OCI-LY3 (cell line): ENCODE measurements around the gene ARVCF.

Source experiments
- H2AFZ ChIP-seq: fragments of 200-600, 300-600 bp; shearing (Covaris generic); 2 replicates; pipeline ENCODE4 v1.6.0; 2014; ENCODE audit warnings: antibody characterized with exemption, low read depth, low read length
- H3K27ac ChIP-seq: fragments of 200-600, 300-600 bp; sonication (generic); 2 replicates; pipeline ENCODE4 v1.5.1; 2014; ENCODE audit warnings: mild to moderate bottlenecking, low read length, moderate library complexity, mixed read lengths
- H3K27me3 ChIP-seq: fragments of 200-600, 300-600 bp; sonication (generic); 2 replicates; pipeline ENCODE4 v1.6.1; 2014; ENCODE audit warnings: low read depth, low read length, mixed read lengths
- H3K36me3 ChIP-seq: fragments of 200-600, 300-600 bp; sonication (generic); replicated peaks from 2 replicates; pipeline ENCODE3; 2014; ENCODE audit warnings: low read depth, low read length, mixed read lengths
- H3K4me1 ChIP-seq: fragments of 300-600, 200-600 bp; sonication (generic); 2 replicates; pipeline ENCODE4 v1.6.1; 2014; ENCODE audit warnings: low read length, mixed read lengths
- H3K4me2 ChIP-seq: fragments of 200-600, 300-600 bp; sonication (generic); 2 replicates; pipeline ENCODE4 v1.6.1; 2014; ENCODE audit warnings: low read length, mixed read lengths
- H3K4me3 ChIP-seq: fragments of 300-600, 200-600 bp; sonication (generic); 2 replicates; pipeline ENCODE4 v1.5.1; 2014; ENCODE audit warnings: antibody characterized with exemption, mild to moderate bottlenecking, low read length, moderate library complexity
- H3K79me2 ChIP-seq: fragments of 300-600, 200-600 bp; shearing (Covaris generic); 2 replicates; pipeline ENCODE4 v1.6.1; 2014; ENCODE audit warnings: mild to moderate bottlenecking, low read length, mixed read lengths
- H3K9ac ChIP-seq: fragments of 300-600, 200-600 bp; shearing (Covaris generic); 2 replicates; pipeline ENCODE4 v1.6.0; 2014; ENCODE audit warnings: mild to moderate bottlenecking, low read length, moderate library complexity
- H3K9me3 ChIP-seq: fragments of 200-600, 300-600 bp; shearing (Covaris generic); 2 replicates; pipeline ENCODE4 v1.6.1; 2014; ENCODE audit warnings: low read length, mixed read lengths; ENCODE audit not compliant: insufficient read depth
- H4K20me1 ChIP-seq: fragments of 200-600, 300-600 bp; sonication (generic); 2 replicates; pipeline ENCODE4 v1.6.1; 2016; ENCODE audit warnings: low read length, mixed read lengths; ENCODE audit not compliant: insufficient read depth
- CTCF ChIP-seq: fragments of 200-600, 300-600 bp; sonication (generic); IDR thresholded peaks from 2 replicates; pipeline ENCODE4 v1.5.1; 2014; ENCODE audit warnings: antibody characterized with exemption, low read length, low read depth
- EZH2phosphoT487 ChIP-seq: fragments of 200-600 bp; shearing (Covaris generic); IDR thresholded peaks from 2 replicates; pipeline ENCODE4 v1.6.1; 2018; ENCODE audit warnings: antibody characterized with exemption, mixed run types, low read depth

Gene ARVCF

GRCh38 chr22:20024650-20025397 is 8.2 kb upstream of the ARVCF start:
- H2AFZ ChIP-seq: no peak overlapping the region
- no peak overlapping the region for H3K9ac ChIP-seq
- H3K4me3 ChIP-seq: no peak overlapping the region
- H3K4me1 ChIP-seq: peaks cover 23% of the 10 kb centered on the region
- H3K9me3 ChIP-seq: no peaks in the 10 kb centered on the region
- H3K27ac ChIP-seq: no peak overlapping the region
- no peaks in the 10 kb centered on the region for H3K36me3 ChIP-seq
- H4K20me1 ChIP-seq: no peaks in the 10 kb centered on the region
- no peak overlapping the region for H3K4me2 ChIP-seq
- H3K27me3 ChIP-seq: no peaks in the 10 kb centered on the region
- H3K79me2 ChIP-seq: peaks cover 15% of the 10 kb centered on the region
- TF ChIP-seq EZH2phosphoT487: no peak
- TF ChIP-seq CTCF: no peak

GRCh38 chr22:20024225-20024624 is 7.6 kb upstream of the ARVCF start:
- H3K27ac ChIP-seq: no peak overlapping the region
- no peak overlapping the region for H3K4me2 ChIP-seq
- H3K36me3 ChIP-seq: no peaks in the 10 kb centered on the region
- H3K79me2 ChIP-seq: peaks cover 15% of the 10 kb centered on the region
- peaks cover 23% of the 10 kb centered on the region for H3K4me1 ChIP-seq
- H3K4me3 ChIP-seq: no peak overlapping the region
- no peaks in the 10 kb centered on the region for H4K20me1 ChIP-seq
- H3K9me3 ChIP-seq: no peaks in the 10 kb centered on the region
- TF ChIP-seq EZH2phosphoT487 (no peak), CTCF (no peak)
- no peak overlapping the region for H2AFZ ChIP-seq
- no peak overlapping the region for H3K9ac ChIP-seq
- no peaks in the 10 kb centered on the region for H3K27me3 ChIP-seq

- TF ChIP-seq CTCF (no peak), EZH2phosphoT487 (no peak)
- peaks cover 5% of the 10 kb centered on the region for H3K27me3 ChIP-seq
- H3K4me3 ChIP-seq: no peak overlapping the region
- no peak overlapping the region for H2AFZ ChIP-seq
- H3K27ac ChIP-seq: no peak overlapping the region
- peaks cover 23% of the 10 kb centered on the region for H3K4me1 ChIP-seq
- H3K79me2 ChIP-seq: peaks cover 15% of the 10 kb centered on the region
- H3K4me2 ChIP-seq: peak overlapping the region; percentile 99
- H3K9ac ChIP-seq: no peak overlapping the region
- H3K9me3 ChIP-seq: no peaks in the 10 kb centered on the region
- no peaks in the 10 kb centered on the region for H3K36me3 ChIP-seq
- no peaks in the 10 kb centered on the region for H4K20me1 ChIP-seq
These were observed 6.5 kb upstream of the ARVCF start for GRCh38 chr22:20022978-20023613.

- Histone ChIP-seq H3K27ac (no peak overlapping the region), H3K4me1 (peaks cover 24% of the 10 kb centered on the region), H3K79me2 (peaks cover 15% of the 10 kb centered on the region), H3K4me3 (peak overlapping the region; percentile 86), H3K4me2 (peak overlapping the region; percentile 99), H3K27me3 (peaks cover 12% of the 10 kb centered on the region), H3K36me3 (no peaks in the 10 kb centered on the region), H4K20me1 (no peaks in the 10 kb centered on the region), H3K9me3 (no peaks in the 10 kb centered on the region), H2AFZ (no peak overlapping the region), H3K9ac (peak overlapping the region; percentile 81; the same call in 1 of the 2 replicates)
- TF ChIP-seq EZH2phosphoT487 (no peak), CTCF (no peak)
These were observed 5.8 kb upstream of the ARVCF start for GRCh38 chr22:20022231-20022977.
